Stomach (tissue), 4 donors: ENCODE data around the gene ELL2.

Experiments used
- CTCF ChIP-seq, 7 experiments: fragments of 450-650 bp in 4 of 7; fragments of 200-600 bp in 3 of 7; sonication (generic) in 3 of 7; IDR thresholded peaks; one replicate each; pipeline ENCODE4 v1.5.1; 2016 to 2019; ENCODE audit warnings: antibody characterized with exemption in 7 of 7, control low read depth in 2 of 7, mild to moderate bottlenecking in 1 of 7
- POLR2A ChIP-seq, 4 donors: fragments of 450-650 bp; IDR thresholded peaks; one replicate each; pipeline ENCODE4 v1.6.1; 2016; ENCODE audit warnings: antibody characterized with exemption in 4 of 4, control low read depth in 2 of 4, mild to moderate bottlenecking in 1 of 4, moderate library complexity in 1 of 4
- POLR2AphosphoS5 ChIP-seq, 3 donors: sonication (generic); formaldehyde crosslinking; IDR thresholded peaks; one replicate each; pipeline ENCODE4 v1.6.1; 2016; ENCODE audit warnings: antibody characterized with exemption in 3 of 3

- TF ChIP-seq CTCF (IDR thresholded peaks at IDR 0.05), result no peak
- TF ChIP-seq POLR2A (IDR thresholded peaks at IDR 0.05), result no peak
- no peak for TF ChIP-seq POLR2AphosphoS5 (IDR thresholded peaks at IDR 0.05)
These were observed 8.2 kb upstream of the ELL2 start for GRCh38 chr5:95969651-95970358.
